Kidney glomerular epithelial cell (primary cell): ENCODE measurements around the gene MRTFB.

Experiments
- DNase-seq: peaks from one replicate; lab custom pipeline; 2025; lab: John Stamatoyannopoulos, UW

The MRTFB gene

GRCh38 chr16:14307527-14308367, 236.6 kb downstream of the MRTFB start:
- DNase-seq, result no peak

GRCh38 chr16:14308368-14308723, 237.2 kb downstream of the MRTFB start:
- no peak for DNase-seq

- no peak for DNase-seq
Observed at GRCh38 chr16:14309001-14309886, 238.1 kb downstream of the MRTFB start.

- DNase-seq, result no peak
Observed at GRCh38 chr16:14309906-14310305, 238.8 kb downstream of the MRTFB start.

GRCh38 chr16:14310519-14310991, 239.4 kb downstream of the MRTFB start:
- no peak for DNase-seq

GRCh38 chr16:14314116-14314515, 243.0 kb downstream of the MRTFB start:
- DNase-seq, result no peak

- DNase-seq, result no peak
Observed at GRCh38 chr16:14315683-14316320, 244.7 kb downstream of the MRTFB start.
